CD4-positive, alpha-beta T cell treated with Interleukin-21 for 1 hour (primary cell): ENCODE measurements around the gene WDFY2.
A peak's percentile ranks its signal among the peaks of the same experiment; 100 is the strongest.

Experiments
- DNase-seq: peaks from one replicate; pipeline ENCODE4 v3.0.0-alpha.2; 2020

The WDFY2 gene

DNA sequence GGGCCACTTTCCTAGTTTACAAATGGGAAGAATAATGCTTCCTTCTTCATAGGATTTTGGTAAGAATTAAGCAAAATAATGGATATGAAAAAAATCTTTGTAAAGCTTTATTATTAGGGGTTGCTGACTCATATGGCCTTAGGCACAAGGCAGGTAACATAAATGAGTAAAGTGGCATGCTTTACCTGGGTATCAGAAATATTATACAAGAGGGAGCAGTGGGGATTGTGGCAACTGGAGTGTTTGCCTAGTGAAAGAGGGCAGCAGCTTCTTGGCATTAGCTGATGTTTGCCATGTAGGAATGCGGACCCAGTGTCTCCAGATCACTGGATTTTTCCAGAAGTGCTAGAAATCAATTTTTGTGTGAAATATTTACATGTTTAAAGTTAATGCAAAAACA is 19.5 kb downstream of the WDFY2 start:
- no peak for DNase-seq

DNA sequence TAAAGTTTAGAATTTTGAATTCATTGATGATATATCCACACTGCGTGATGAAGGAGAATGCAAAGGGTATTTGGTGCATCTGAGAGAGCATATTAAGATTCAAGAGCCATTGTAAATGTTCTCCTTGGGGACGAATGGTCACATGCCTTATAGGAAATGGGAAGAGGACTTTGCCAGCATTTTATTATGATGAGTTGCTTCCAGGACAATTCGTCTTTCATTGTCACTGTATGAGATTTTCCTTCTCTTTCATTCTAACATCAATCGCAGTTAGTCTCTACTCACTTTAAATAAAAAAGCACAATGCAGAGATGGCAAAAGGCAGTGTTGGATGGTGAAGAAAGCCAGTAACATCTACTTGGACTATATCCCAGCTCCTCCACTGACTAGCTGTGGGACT is 21.4 kb downstream of the WDFY2 start:
- no peak for DNase-seq

DNA sequence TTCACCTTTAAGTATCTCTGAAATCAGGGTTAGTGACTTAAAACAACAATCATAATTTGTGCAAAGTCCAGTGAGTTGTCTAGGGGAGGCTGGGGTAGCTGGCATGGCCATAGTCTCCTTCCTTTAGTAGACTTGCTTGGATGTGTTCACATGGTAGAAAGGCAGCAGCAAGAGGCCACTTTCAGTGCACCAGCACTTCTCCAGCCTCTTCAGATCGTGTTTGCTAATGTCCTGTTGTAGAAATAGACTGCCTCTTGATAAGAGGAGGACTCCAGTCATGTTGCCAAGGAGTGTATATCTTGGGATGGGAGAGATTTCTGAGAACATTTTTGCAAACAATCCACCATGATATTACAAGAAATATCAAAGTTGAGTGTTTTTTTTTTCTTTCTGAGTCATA is 22.9 kb downstream of the WDFY2 start:
- DNase-seq: no peak

DNA sequence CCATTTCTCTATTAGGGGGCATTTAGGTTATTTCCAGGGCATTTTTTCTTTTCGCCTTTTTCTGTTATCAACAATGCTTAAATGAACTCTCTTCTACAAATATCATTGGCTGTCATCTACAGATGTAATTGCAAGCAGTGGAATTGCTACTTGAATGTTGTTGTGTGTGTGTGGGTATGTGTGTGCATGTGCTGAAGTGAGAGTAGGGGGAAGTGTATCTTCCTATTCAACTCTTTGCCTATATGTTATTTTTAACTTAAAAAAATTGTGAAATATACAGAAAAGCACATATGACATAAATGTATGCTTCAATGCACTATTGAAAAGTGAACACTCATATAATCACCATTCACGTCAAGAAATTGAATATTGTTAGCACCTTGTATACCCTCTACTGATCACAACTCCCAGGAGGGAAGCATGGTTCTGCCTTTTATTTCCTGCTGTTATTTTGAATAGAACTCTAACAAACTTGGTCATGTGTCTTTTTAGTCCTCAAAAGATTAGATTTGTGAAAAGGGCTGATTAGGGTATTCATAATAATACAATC is 24.7 kb downstream of the WDFY2 start:
- DNase-seq: no peak

DNA sequence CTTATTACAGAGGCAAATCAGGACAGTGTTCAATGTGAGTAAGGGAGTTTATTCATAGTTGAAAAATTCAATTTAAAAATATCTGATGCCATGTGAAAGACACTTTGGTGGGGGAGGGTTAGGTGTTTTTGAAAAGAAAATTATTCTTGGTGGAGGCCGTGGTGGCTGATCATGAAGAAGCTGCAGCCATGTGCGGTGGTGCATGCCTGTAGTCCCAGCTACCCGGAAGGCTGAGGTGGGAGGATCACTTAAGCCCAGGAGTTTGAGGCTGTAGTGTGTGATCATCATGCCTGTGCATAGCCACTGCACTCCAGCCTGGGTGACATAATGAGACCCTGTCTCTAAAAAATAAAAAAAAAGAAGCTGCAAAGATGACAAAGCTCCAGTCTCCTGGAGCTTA is 28.6 kb downstream of the WDFY2 start:
- DNase-seq: no peak

DNA sequence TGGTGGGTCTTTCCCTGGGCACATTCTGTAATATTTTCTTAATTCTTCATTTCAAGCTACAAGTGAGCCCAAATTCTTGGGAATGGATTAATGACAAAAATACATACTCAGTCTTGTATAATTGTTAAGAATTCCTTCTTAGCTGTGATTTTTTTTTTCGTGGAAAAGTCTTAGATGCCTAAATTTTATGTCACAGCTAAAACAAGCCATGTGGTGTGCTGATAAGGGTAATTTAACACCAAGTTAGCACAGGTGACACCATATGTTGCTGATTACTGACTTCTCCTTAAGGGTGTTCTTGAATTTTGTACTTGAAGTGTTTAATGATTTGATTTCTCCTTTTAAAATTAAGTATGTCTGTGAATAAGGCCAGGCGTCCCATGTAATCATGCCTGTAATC is 29.3 kb downstream of the WDFY2 start:
- DNase-seq: no peak

DNA sequence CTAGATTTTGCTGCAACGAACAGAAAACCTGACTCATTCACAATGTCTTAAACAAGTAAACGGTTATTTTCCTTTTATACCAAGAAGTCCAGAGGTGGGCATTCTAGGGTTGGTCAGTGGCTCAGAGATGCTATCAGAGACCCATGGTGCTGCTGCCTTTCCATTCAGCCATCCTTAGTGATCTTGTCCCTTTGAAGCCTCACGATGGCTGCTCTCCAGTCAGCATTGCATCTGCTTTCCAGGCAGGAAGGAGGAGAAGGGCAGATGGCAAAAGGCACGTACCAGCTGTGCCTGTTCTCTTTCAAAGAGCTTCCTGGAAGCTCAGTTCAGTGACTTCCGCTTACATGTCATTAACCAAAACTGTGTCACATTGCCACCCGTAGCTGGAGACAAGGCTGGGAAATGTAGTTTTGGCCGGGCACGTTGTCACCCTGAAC is 30.1 kb downstream of the WDFY2 start:
- DNase-seq: peak; percentile 70

DNA sequence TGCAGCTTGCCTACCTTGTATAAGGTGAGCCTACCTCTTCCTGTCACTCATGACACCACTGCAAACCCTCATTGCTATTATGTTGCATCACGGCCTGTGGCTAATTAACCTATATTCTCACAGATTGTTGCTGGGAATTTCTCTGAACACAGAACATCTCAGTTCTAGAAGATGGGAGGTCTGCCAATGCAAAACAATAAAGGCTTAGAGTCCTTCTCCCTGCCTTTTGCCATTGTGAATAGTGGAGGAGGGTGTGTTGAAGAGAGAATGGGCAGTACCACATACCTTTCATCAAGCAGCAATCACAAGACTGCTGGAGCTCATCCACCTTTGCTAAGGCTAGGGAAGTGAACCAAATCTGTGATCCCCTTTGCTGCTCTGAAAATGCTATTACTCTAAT is 34.4 kb downstream of the WDFY2 start:
- no peak for DNase-seq

DNA sequence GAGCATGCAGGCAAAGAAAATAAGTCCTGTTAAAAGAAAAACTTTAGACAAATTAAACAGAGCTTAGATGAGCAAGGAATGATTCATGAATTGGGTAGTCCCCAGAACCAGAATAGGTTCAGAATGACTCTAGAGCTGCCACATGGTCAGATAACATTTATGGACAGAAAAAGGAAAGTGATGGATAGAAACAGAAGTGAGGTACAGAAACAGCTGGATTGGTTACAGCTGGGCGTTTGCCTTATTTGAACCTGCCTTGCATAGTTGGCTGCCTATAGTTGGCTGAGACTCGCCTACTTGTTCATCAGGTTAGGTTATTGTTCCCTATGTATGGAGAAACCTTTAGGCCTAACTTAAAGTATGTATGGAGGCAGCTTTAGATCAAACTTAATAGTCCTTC is 35.4 kb downstream of the WDFY2 start:
- no peak for DNase-seq

DNA sequence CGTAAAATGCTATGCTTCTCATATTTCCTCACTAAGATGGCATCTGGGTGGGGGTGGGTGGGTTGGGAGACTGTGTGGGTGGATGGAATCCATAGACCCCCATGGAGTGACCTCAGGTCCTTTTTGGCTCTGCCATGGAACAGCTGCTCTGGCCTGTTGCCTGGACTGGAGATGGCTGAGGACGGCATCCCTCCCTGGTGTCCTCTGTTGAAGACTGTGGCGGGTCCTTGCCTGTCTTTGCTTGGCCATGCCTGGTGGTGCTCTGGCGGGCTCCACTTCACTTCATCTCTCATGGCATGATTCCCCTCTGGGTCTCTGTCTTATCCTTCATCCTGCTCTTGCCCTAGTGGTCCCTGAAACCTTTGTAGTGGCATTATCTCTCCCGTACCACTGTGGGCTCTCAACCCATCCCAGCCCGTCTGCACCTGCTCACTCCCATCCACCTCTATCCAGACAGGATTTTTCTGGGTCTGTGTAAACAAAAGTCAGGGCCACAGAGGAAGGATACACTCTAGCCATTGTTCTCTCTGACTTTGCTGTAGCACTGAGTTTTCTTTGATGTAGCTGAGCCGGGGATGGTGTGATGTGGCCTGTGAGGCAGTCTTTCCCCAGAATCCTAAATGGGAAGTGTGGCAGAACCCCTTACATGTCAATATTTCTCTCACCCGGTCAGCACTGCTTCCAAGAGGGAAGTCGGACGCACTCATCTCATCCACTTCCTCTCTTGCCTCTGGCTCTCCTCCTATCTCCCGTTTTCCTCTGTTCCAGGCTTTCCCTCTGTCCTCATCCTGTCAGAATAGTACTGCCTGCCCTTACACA is 36.1 kb downstream of the WDFY2 start:
- no peak for DNase-seq

DNA sequence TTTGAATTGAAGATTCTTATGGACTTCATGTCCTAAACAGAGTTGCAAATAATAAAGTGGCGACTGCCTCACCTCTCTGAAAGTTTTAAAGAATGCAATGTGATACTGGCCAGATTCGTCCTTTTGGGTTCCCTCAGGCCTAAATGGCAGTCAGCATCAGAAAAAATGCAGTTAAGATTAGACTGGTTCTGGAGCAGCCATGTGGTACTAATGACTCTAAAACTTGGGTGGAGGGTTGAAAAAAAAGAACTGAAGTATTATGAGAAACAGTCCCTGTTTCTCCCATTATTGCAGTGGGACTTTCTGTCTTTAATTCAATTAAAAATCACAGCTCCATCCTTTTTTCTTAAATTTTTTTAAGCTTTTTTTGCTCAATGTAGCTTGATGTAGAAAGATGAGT is 37.3 kb downstream of the WDFY2 start:
- no peak for DNase-seq

DNA sequence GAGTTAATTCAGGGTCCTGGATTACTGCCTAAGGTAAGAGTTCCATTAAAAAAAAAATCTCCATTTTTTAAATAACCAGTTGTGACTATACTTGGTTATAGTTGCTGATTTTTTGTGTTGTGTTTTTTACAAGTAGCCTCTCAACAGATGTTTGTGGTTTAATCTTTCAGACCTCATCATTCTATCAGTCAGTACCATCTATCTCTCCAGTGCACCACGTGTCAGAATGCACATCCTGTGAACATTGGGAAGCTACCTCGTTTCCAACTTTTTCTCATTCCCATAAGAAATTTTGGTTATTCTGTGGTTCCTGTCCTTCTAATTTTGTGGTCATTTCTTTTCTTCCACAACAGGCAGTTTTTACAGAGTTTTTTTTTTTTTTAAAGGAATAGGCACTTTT is 39.2 kb downstream of the WDFY2 start:
- DNase-seq: no peak

DNA sequence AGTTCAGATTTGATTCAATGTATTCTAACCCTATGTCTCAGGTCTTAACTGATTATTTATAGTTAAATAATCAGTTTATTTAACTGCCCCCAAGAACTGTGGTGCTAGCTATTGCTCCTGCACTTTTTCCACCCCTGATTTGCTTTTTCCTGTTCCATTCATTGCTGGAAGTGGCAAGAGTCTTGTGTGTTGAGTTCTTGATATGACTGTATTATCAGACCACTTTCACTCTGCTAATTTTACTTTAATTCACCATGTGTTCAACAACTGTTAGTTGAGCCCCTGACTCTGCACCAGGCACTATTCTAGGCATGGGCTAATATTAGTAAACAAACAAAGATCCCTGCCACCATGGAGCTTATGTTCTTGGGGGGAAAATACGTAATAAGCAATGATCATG is 39.9 kb downstream of the WDFY2 start:
- no peak for DNase-seq

DNA sequence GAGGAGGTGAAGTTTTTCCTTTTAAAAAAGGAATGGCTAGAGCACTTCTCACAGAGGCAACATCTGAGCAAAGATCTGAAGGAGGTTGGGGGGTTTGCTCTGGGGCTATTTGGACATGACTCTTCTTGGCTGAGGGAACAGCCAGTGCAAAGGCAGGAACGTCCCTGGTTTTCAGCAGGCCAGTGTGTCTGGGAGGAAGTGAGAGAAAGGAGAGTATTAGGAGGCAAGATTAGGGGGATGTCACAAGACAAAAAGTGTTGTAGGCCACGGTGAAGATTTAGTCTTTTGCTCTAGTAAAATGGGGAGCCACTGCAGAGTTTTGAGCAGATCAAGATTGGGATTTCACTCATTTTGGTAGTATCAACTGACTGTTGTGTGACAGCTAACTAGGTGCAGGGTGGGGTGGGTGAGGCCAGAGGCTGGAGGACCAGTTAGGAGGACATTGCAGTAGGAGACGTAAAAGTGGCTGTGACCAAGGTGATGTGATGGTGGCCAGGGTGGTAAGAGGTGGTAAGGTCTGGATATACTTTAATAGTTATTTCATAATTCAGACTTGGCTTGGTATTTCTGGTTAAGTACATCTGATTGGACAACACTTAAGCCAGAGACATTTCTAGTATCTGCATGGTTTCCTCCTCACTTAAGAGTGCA is 40.6 kb downstream of the WDFY2 start:
- DNase-seq: no peak

DNA sequence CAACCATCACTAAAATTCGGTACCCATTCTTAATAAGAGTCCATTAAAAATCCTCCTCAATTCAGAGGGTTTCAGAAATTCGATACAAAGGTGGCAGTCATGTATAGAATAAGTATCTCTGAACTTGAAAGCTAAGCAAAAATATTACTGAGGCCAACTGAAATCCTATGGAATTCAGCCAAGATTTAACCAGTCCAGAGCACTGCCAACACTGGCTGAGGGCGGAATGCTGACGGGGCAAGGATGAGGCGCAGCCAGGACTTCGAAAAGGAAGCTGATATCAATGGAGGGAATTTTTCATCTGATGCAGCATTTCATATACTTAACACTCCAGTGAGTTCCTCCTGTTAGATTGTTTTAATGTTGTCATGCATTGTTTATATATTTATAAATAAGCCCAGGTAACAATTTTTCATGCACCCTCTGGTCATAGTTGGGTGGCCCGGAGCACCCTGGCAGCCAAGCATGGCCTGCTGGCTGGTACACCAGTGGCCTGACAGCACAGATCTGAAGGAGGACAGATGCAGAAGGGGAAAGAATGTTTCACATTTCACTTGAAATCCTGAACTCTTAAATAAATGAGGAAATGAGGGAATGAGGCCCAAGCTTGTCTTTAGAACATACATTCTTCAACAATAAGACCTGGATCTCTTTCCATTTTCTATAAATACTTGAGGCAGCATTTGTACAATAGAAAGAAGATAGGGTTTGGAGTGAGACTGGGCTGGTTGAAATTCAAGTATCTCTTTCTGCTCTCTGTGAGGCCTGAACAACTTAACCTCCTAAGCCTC is 41.5 kb downstream of the WDFY2 start:
- no peak for DNase-seq

DNA sequence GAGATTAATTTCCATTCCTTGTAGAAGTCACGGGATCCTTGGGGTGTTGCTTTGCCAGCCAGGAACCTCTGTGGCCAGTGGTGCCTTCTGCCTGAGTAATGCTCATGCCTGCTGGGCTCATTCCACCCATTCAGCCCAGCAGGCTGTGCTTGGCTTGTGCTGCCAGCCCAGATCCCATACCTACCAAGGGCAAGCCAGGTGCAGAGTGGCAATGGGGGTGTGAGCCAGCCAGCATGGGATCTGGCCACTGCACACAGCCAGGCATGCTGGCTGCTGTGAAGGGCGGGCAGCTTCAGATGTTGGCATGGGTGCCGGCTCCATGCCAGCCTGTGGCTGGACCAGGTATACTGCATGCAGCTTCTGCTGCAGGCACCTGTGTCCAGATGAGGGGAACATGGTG is 42.5 kb downstream of the WDFY2 start:
- no peak for DNase-seq

DNA sequence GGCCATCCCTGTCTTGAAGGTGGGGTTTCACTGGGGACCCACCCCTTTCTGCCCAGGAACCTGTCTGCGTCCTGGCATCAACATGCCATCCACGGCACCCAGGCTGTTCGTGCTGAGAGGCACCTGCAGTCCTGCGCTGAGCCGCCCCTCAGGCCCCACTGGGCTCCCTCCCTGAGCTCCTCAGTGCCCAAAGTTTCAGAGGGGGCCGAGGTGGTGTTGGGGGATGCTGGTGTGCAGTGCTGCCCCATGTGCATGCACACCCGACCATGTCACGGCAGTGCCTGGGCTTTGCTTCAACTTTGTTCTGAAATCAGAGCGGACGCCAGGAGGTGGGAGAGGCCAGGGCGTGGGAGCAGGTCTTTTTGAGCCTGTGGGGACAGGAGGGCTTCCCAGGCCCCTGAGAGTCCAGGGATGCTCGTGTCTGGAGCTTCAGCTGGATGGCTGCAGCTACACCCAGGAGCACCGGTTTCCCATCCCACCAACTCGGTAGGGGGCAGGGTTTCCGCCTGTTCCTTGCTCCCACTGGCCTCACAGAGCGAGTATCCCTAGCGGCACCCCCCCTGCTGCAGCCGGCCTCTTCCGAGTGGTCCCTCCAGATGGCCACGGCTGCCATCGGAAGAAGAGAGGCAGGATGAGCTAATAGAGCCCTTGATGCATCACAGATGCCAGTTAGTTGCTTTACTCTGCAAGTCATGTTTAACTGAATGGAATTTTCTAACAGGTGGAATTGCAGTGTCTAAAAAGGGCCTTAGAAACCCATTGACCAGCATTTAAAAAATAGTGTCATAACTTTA is 44.0 kb downstream of the WDFY2 start:
- DNase-seq: no peak

DNA sequence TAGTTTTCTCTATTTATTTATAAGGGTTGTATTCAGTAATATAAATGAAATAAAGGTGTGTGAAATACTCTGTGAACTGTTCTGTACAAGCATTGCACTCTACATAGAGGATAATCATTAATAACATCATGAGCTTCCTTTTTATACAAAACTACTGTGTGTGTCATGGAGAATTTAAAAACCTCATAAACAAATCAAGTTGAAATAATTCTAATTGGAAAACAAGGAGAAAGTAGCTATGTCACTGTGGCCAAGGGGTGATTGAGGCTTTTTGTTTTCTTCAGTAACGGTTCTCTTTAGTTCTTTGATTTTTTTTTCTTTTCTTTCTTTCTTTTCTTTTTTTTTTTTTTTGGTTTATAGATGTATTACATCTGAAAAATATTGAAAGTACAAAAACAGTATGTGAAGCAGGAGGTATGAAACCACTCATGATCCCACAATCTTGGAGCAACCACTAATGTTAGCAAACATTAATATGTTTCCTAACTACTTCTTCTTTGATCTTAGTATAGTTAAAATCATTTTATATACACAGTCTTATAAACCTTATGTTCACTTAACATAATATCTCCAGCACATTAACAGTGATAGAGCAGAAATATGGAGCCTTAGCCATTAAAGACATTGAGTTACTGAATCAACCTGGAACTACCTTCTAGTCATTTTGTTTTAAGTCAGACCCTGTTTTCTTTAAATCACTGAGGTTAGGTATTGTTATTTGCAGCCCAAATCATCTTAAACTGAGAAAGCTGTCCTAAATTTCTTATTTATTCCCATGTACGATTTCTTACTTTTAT is 45.4 kb downstream of the WDFY2 start:
- no peak for DNase-seq

DNA sequence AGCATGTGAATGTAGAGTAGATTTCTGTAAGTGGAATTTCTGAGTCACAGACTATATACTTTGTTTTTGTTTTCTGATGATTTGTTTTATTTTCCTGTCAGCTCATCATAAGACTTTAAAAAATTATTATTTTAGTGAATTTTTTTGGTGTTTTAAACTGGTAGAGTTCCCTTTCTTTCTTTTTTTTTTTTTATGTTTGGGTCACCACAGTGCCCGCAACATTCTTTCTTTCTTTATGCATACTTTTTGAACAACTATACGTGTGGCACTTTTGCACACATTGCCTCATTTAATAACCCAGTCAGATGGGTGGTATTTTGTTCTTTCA is 46.0 kb downstream of the WDFY2 start:
- DNase-seq: no peak

DNA sequence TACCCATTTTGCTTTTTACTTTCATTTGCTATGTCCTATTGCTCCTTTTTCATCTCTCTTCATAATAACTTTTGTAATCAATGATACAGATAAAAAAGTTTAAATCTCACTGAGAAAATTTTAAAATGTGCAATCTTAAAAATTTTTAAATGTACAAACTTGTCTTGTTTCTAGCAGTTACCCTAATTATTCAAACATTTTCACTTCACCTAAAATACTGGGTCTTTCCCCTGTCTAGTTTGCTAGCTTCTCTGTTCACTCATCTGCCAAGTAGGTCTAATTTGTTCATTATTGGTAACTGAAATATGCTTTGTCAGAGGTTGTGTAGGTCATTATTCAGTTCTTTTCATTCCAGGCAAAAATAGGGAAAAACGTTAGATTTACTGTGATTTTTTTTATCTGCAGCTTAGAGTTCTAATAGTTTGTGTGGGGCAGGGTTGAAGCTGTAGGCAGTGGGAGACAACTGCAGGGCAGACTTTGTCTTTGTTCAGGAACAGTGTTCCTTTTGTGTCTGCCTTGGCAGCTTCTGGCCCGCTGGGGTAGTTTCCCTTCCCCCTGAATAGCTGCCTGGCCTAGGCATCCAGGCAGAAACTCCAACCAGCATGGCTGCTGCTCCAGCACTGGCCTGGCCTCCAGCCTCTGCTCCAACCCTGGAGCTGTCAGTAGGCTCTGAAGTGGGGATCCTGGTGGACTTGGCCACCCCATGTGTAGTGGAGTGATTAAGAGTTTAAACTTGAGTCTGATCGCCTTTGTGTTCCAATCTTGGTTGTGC is 48.5 kb downstream of the WDFY2 start:
- no peak for DNase-seq
